ENCODE results near the gene LIMA1. TPM values are rescaled to one million over a fixed set of nuclear protein-coding genes. Genes with fewer than 3 reads are reported as not detected.

LIMA1 gene
- total and polyA plus RNA-seq, 9 of the 15 experiments (the other 6 are each of a cell fraction or from before 2014, with no cell fraction given) = 20.2 to 37.8 (median 27.3) TPM

GRCh38 chr12:50283229-50283923 is at the start of gene LIMA1 (continued):
- TF ChIP-seq, protein P1, sequence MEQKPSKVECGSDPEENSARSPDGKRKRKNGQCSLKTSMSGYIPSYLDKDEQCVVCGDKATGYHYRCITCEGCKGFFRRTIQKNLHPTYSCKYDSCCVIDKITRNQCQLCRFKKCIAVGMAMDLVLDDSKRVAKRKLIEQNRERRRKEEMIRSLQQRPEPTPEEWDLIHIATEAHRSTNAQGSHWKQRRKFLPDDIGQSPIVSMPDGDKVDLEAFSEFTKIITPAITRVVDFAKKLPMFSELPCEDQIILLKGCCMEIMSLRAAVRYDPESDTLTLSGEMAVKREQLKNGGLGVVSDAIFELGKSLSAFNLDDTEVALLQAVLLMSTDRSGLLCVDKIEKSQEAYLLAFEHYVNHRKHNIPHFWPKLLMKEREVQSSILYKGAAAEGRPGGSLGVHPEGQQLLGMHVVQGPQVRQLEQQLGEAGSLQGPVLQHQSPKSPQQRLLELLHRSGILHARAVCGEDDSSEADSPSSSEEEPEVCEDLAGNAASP (IDR thresholded peaks at IDR 0.05) = no peak
- TF ChIP-seq E2F3 (CRISPR knock-in tag; IDR thresholded peaks at IDR 0.05) (no peak), HNRNPH1 (optimal IDR thresholded peaks at IDR 0.05; ENCODE audit: low read depth, low read length) (no peak), TAL1 (IDR thresholded peaks at IDR 0.05) (no peak), MAFK (IDR thresholded peaks at IDR 0.05; ENCODE audit: low read length) (no peak), E2F5 (CRISPR knock-in tag; IDR thresholded peaks at IDR 0.05) (no peak), ZNF644 (tag; IDR thresholded peaks at IDR 0.05; ENCODE audit: low read depth) (peak; percentile 54; the same call in 1 of the 2 replicates), NFE2 (IDR thresholded peaks at IDR 0.05; ENCODE audit: low read depth) (no peak), ZNF696 (CRISPR knock-in tag; conservative IDR thresholded peaks at IDR 0.05) (no peak), GTF2F1 (IDR thresholded peaks at IDR 0.05; ENCODE audit: low read depth, low read length) (peak; percentile 78; the same call in 1 of the 2 replicates), HDAC8 (tag; IDR thresholded peaks at IDR 0.05) (no peak), TEAD2 (tag; IDR thresholded peaks at IDR 0.05) (no peak), ZNF239 (CRISPR knock-in tag; IDR thresholded peaks at IDR 0.05) (no peak), CUX1 (CRISPR knock-in tag; IDR thresholded peaks at IDR 0.05) (peak; percentile 64; the same call in 1 of the 2 replicates), ZNF583 (CRISPR knock-in tag; IDR thresholded peaks at IDR 0.05) (no peak), NR3C1 (CRISPR knock-in tag; IDR thresholded peaks at IDR 0.05) (no peak), ZNF592 (IDR thresholded peaks at IDR 0.05) (peak; percentile 82), MED1 (CRISPR knock-in tag; IDR thresholded peaks at IDR 0.05; ENCODE audit: borderline replicate concordance) (no peak)
